BJ (cell line): ENCODE results near the gene L3MBTL4. TPM values are rescaled to one million over a fixed set of nuclear protein-coding genes. Genes with fewer than 3 reads are reported as not detected.

Experiments
- CTCF ChIA-PET: fragments of 350-600 bp; formaldehyde crosslinking; extraction: SDS; loops from one replicate; lab custom pipeline; 2021; ENCODE audit warnings: antibody characterized with exemption, inconsistent platforms; lab: Yijun Ruan, JAX
- POLR2A ChIA-PET: fragments of 300-600 bp; sonication (Branson Sonifier 250); formaldehyde crosslinking; extraction: SDS; loops from one replicate; lab custom pipeline; 2021; ENCODE audit warnings: antibody characterized with exemption; lab: Charles Lee
- DNase-seq: peaks from one replicate; pipeline ENCODE4 v3.0.0-alpha.2; 2011; ENCODE audit warnings: low read depth
- H3K27me3 ChIP-seq: 2 replicates; pipeline ENCODE4 v1.6.0; 2011; ENCODE audit warnings: low read length; ENCODE audit not compliant: control insufficient read depth, insufficient read depth
- H3K36me3 ChIP-seq: 2 replicates; pipeline ENCODE4 v1.5.1; 2011; ENCODE audit warnings: low read length; ENCODE audit not compliant: control insufficient read depth, insufficient read depth
- H3K4me3 ChIP-seq: 2 replicates; pipeline ENCODE4 v1.5.1; 2011; ENCODE audit warnings: low read depth, mild to moderate bottlenecking, control low read depth, low read length
- polyA plus RNA-seq: library from polyadenylated mRNA; depleted of rRNA; stranded (reverse); fragments of >200 nt; gene quantifications from 2 replicates; pipeline ENCODE4 v1.2.3, GENCODE V29; 2011
- TF ChIP-seq, protein P1 (sequence below): IDR thresholded peaks from 2 replicates; pipeline ENCODE4 v1.5.1; 2011; ENCODE audit warnings: low read depth, mild to moderate bottlenecking, control low read depth, inconsistent platforms, low read length, moderate library complexity; ENCODE audit not compliant: insufficient read depth

The L3MBTL4 gene
- polyA plus RNA-seq, 1 experiment = not detected

DNA sequence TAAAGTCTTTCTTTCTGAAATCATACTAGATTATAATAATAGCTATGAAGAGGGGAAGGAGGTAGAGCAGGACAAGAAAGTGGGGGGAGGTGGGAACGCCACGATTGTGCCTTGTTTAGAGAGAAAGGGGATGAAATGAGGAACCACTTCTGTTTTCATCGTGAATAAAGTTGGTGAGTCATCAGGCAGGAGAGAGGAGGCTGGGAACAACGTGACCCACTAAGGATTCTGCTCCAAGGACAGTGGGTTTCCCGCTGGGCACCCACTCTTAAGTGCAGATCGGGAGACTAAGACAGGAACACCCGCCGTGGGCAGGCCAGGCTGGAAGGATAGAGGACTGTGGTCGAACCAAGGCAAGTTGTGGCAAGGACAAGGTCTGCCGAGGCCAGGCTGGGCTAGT, 158.2 kb downstream of the L3MBTL4 start:
- TF ChIP-seq, protein P1, sequence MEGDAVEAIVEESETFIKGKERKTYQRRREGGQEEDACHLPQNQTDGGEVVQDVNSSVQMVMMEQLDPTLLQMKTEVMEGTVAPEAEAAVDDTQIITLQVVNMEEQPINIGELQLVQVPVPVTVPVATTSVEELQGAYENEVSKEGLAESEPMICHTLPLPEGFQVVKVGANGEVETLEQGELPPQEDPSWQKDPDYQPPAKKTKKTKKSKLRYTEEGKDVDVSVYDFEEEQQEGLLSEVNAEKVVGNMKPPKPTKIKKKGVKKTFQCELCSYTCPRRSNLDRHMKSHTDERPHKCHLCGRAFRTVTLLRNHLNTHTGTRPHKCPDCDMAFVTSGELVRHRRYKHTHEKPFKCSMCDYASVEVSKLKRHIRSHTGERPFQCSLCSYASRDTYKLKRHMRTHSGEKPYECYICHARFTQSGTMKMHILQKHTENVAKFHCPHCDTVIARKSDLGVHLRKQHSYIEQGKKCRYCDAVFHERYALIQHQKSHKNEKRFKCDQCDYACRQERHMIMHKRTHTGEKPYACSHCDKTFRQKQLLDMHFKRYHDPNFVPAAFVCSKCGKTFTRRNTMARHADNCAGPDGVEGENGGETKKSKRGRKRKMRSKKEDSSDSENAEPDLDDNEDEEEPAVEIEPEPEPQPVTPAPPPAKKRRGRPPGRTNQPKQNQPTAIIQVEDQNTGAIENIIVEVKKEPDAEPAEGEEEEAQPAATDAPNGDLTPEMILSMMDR = no peak
- Histone ChIP-seq H3K4me3 (no peak overlapping the region), H3K36me3 (no peaks in the 10 kb centered on the region), H3K27me3 (no peaks in the 10 kb centered on the region)
- POLR2A ChIA-PET = no interaction called here
- CTCF ChIA-PET = no interaction called here
- no peak for DNase-seq

DNA sequence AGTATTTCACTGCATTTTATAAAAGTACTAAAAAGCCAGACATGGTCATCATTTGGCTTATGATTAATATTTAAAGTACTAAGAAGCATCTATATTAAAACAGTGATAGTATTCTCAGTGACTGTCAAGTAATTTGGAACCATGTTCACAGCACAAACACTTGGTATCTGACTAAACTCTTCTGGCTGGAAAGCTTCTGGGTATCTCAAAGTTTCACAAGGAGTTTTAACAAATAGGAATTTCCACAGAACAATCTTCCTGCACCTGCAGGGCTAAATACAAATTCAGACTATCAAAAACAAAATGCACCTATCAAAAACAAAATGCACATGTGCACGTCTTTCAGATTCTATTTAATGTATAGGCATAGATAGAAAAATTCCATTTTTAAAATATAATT, 158.8 kb downstream of the L3MBTL4 start:
- no peak overlapping the region for H3K4me3 ChIP-seq
- POLR2A ChIA-PET = no interaction called here
- H3K36me3 ChIP-seq = no peaks in the 10 kb centered on the region
- no peak for DNase-seq
- H3K27me3 ChIP-seq = no peaks in the 10 kb centered on the region
- TF ChIP-seq, protein P1 = no peak
- CTCF ChIA-PET = no interaction called here

DNA sequence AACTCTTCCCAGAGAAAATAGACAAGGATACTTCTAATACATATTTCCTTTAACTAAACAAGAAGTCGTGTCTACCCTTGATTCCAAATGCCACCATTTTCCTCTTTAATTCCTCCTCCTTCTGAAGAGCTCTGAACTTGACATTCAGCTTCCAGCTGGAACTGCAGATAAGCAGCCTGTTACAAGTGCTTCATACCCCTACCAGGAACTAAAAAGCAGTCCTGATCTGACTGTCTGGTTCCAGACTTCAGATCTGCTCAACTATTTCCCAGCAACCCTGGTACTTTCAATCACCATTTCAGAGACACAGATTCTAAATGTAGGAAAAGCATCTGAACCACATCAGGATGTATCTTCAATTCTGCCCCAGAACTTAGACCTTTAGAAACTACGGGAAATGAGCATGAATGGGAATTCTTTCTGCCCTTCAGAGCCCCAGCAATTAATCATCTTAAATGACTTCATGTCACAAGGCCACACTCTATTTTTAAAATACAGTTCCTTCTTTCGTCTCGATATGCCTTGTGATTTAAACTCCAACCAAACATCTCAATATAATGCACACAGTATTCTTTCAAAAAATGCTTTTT, 159.5 kb downstream of the L3MBTL4 start:
- CTCF ChIA-PET = interaction anchor here (0.9 kb wide), 1 partner anchor 36 kb away, joined by 3 read pairs; no protein-coding TSS in a partner anchor
- POLR2A ChIA-PET = no interaction called here

DNA sequence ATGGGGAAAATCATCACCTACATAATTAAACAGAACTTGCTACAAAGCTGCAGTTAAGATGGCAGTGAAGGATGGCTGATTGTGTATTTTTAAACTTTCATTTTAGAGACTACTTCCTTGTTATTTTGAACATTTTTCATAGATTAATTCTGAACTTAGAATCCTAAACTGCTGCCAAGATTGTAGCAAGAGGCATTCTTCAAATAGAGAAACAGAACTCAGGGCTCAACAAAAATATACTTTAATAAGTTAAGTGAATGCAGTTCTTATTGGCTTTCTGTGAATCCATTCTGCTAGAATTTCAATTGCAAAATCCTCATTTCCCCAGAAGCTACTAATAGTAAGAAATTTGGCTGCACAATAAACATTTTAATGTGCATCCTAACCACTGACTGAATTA, 160.3 kb downstream of the L3MBTL4 start:
- H3K4me3 ChIP-seq = no peak overlapping the region
- ChIA-PET CTCF (interaction anchor here (0.9 kb wide), 1 partner anchor 35 kb away, joined by 3 read pairs; no protein-coding TSS in a partner anchor), POLR2A (no interaction called here)
- TF ChIP-seq, protein P1 = no peak
- no peaks in the 10 kb centered on the region for H3K36me3 ChIP-seq
- DNase-seq = no peak
- no peaks in the 10 kb centered on the region for H3K27me3 ChIP-seq

More for the DNA sequence above, 159.5 kb downstream of the L3MBTL4 start:
- DNase-seq = no peak
- no peaks in the 10 kb centered on the region for H3K27me3 ChIP-seq
- no peaks in the 10 kb centered on the region for H3K36me3 ChIP-seq
- no peak overlapping the region for H3K4me3 ChIP-seq
- TF ChIP-seq, protein P1 = no peak

DNA sequence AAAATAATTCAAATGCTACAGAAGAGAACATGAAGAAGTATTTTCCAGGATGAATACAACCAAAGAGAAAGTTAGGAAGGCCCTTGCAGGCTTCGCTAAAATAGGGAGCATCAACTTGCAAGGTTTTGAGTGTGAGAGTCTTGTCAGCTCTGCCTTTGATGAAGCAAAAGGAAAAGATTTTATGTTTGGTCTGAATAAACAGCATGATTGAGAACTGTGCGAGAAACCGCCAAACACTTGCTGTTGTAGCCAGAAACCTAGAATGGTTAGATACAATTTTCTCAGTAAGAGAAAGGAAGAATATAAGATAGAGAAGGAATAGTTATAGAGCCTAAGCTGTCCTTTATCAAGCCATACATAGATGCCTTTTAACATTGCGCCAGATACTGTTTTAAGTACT, 163.6 kb downstream of the L3MBTL4 start:
- no peaks in the 10 kb centered on the region for H3K27me3 ChIP-seq
- no peak overlapping the region for H3K4me3 ChIP-seq
- DNase-seq = no peak
- ChIA-PET CTCF (no interaction called here), POLR2A (no interaction called here)
- H3K36me3 ChIP-seq = no peaks in the 10 kb centered on the region
- TF ChIP-seq, protein P1 = no peak
